ENCODE data around the gene TSNAX. TPM values are rescaled to one million over a fixed set of nuclear protein-coding genes. Genes with fewer than 3 reads are reported as not detected.

The TSNAX gene
- total and polyA plus RNA-seq, 2 of the 8 experiments (the other 6 are each of a cell fraction or from before 2014, with no cell fraction given) = 7.7 to 34.0 TPM

DNA sequence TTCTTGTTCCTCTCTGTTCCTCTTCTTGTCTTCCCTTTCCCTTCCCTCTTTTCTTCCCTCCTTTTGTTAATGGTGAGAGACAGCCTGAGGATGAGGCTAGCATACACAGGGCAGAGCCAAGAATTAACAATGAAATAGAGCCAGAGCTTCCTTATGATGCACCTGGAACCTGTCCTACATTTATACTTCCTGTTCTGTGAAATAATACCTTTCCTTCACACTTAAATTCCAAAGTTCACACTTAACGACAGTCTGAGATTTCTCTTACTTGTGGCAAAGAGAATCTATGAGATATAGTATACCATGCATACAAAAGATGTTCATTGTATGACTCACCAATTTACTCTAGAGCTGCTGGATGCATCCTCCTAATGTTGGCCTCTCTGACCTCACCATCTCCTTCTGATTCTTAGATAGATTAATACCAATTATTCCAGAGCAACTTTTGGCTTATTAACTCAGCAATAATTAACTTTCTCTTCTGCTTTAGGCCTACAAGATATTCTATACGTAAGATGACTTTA is 30.8 kb upstream of the TSNAX start:
- Histone ChIP-seq H3K36me3 (ENCODE audit: control insufficient read depth in 2 of 4, insufficient read depth in 4 of 4, low read length in 3 of 4) (no peaks in the 10 kb centered on the region; a peak in 1 of 8 replicates), H4K5ac (ENCODE audit: insufficient read length, low read depth, low read length) (no peak overlapping the region), H2BK20ac (ENCODE audit: low read length) (no peak overlapping the region), H2BK120ac (replicated peaks; ENCODE audit: low read depth, low read length) (no peak overlapping the region), H2BK12ac (ENCODE audit: low read depth, low read length) (no peak overlapping the region), H3K9me3 (ENCODE audit: insufficient read depth in 2 of 2, low read depth in 1 of 2, low read length in 1 of 2) (peaks cover 18 to 20% of the 10 kb centered on the region in 2 experiments), H3K4me1 (replicated peaks in 1 of 4; ENCODE audit: control insufficient read depth in 3 of 4, insufficient read depth in 4 of 4, low read length in 3 of 4) (no peaks in the 10 kb centered on the region; a peak in 1 of 7 replicates), H3K18ac (ENCODE audit: extremely low read depth, low read length) (no peak overlapping the region), H4K20me1 (replicated peaks in 1 of 2; ENCODE audit: control insufficient read depth in 1 of 2, insufficient read depth in 2 of 2, low read length in 2 of 2) (no peaks in the 10 kb centered on the region), H3K79me2 (ENCODE audit: control insufficient read depth in 1 of 2, insufficient read depth in 2 of 2, low read length in 2 of 2) (no peaks in the 10 kb centered on the region), H3K4ac (replicated peaks; ENCODE audit: insufficient read length, low read depth, low read length) (no peak overlapping the region), H3K9ac (replicated peaks in 1 of 4; ENCODE audit: extremely low read depth in 1 of 4, low read depth in 3 of 4, low read length in 3 of 4) (no peak overlapping the region), H3K23me2 (ENCODE audit: low read depth, low read length) (no peaks in the 10 kb centered on the region), H4K91ac (replicated peaks; ENCODE audit: insufficient read length, low read length) (no peak overlapping the region), H2AK5ac (ENCODE audit: low read depth, low read length) (no peak overlapping the region), H4K8ac (ENCODE audit: extremely low read depth, insufficient read depth, low read length) (no peak overlapping the region), H3K4me3 (ENCODE audit: extremely low read depth in 1 of 4, insufficient read depth in 2 of 4, low read depth in 3 of 4, low read length in 4 of 4) (no peak overlapping the region), H3K27me3 (replicated peaks in 1 of 4; ENCODE audit: control insufficient read depth in 3 of 4, extremely low read depth in 1 of 4, insufficient read depth in 3 of 4, low read length in 3 of 4) (no peaks in the 10 kb centered on the region), H3K14ac (ENCODE audit: insufficient read length) (no peak overlapping the region), H2AFZ (ENCODE audit: low read length) (no peak overlapping the region), H3K56ac (replicated peaks; ENCODE audit: insufficient read length, low read depth, low read length) (no peak overlapping the region), H3K79me1 (ENCODE audit: low read depth, low read length) (no peaks in the 10 kb centered on the region), H3K4me2 (ENCODE audit: insufficient read depth in 1 of 2, low read depth in 2 of 2, low read length in 2 of 2) (no peak overlapping the region), H3K27ac (ENCODE audit: low read depth, low read length) (no peak overlapping the region), H3K23ac (ENCODE audit: insufficient read length) (no peak overlapping the region), H2BK15ac (ENCODE audit: low read length) (no peak overlapping the region), H2BK5ac (ENCODE audit: low read depth, low read length) (no peak overlapping the region)
- FAIRE-seq (no peak), DNase-seq (ENCODE audit: low read depth in 1 of 2, low spot score in 2 of 2) (no peak)
- POLR2A ChIA-PET (ENCODE audit: partially characterized antibody) = no interaction called here
- 92% methylated on average over 2 of the region's 2 CpGs; no CpG with 5 or more reads in 1 of the 2 experiments for WGBS, 2 experiments (ENCODE audit: extremely low coverage in 1 of 2, insufficient coverage in 1 of 2, insufficient read length in 1 of 2, insufficient replicate concordance in 2 of 2, low coverage in 1 of 2, low lambda C conversion rate in 2 of 2, missing lambda C conversion rate in 1 of 2)
- CTCF ChIA-PET (ENCODE audit: partially characterized antibody) = no interaction called here
- TF ChIP-seq POLR2A (IDR thresholded peaks at IDR 0.05; ENCODE audit: control extremely low read depth in 1 of 2, low read depth in 2 of 2, low read length in 2 of 2) (no peak), MAFK (IDR thresholded peaks at IDR 0.05; ENCODE audit: low read depth, low read length) (no peak), RNF2 (IDR thresholded peaks at IDR 0.05; ENCODE audit: borderline replicate concordance, low read depth, low read length, missing control alignments, poor library complexity, severe bottlenecking) (no peak), BRCA1 (IDR thresholded peaks at IDR 0.05; ENCODE audit: low read depth, low read length) (no peak), TBP (IDR thresholded peaks at IDR 0.05; ENCODE audit: low read depth, low read length) (no peak), YY1 (IDR thresholded peaks at IDR 0.05; ENCODE audit: low read depth, low read length) (no peak), HDAC2 (IDR thresholded peaks at IDR 0.05; ENCODE audit: borderline replicate concordance in 1 of 2, low read depth in 2 of 2, low read length in 2 of 2) (no peak), RFX5 (IDR thresholded peaks at IDR 0.05; ENCODE audit: borderline replicate concordance, low read depth, low read length) (no peak), CBX8 (IDR thresholded peaks at IDR 0.05; ENCODE audit: borderline replicate concordance, low read depth, low read length) (no peak), CTBP2 (IDR thresholded peaks at IDR 0.05; ENCODE audit: borderline replicate concordance, insufficient read depth, insufficient read length, low read length) (no peak), SIX5 (IDR thresholded peaks at IDR 0.05; ENCODE audit: low read depth, low read length) (no peak), ASH2L (IDR thresholded peaks at IDR 0.05; ENCODE audit: low read length) (no peak), FOSL1 (IDR thresholded peaks at IDR 0.05; ENCODE audit: insufficient read depth, low read depth, low read length) (no peak)
- TF ChIP-seq, protein P1, sequence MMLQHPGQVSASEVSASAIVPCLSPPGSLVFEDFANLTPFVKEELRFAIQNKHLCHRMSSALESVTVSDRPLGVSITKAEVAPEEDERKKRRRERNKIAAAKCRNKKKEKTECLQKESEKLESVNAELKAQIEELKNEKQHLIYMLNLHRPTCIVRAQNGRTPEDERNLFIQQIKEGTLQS (IDR thresholded peaks at IDR 0.05; ENCODE audit: insufficient read depth, low read depth, low read length) = no peak
